Measurements from ENCODE around the gene C7orf33.

The C7orf33 gene

DNA sequence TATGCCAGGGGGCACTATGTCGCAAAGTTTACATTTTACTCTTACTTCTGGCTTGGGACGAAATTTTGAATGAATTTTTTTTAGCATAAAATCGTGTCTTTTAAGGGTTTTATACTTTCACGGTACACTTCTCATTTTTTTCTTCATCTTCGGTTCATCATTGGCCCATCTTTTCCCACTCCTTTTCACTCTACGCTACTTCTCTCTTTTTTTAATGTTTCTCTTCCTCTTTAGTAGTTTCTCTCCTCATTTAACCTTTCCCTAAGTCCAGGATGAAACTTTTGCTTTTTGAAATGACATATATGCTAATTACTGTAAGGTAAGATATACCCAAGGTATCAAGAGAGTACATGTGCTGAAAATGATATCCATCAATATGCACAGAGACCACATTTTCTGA, 39.5 kb downstream of the C7orf33 start:
- no peak for DNase-seq

DNA sequence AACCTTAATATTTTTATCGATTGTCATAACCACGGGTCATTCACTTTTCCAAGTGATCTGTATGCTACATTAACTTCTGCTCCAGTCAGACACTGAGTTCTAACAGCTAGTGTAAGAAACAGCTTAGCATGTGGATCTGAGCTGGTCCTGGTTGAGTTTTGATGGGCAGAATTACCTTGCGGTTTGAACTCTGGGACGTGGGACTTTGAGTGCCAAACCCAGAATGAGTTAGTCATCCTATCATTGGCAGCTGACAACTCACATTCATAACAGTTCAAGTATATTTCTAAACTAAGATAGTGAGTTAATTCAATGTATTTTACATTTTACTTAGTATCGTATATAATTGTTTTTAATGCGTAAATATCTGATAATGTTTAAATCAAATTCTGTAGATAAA, 43.2 kb downstream of the C7orf33 start:
- no peak for DNase-seq

DNA sequence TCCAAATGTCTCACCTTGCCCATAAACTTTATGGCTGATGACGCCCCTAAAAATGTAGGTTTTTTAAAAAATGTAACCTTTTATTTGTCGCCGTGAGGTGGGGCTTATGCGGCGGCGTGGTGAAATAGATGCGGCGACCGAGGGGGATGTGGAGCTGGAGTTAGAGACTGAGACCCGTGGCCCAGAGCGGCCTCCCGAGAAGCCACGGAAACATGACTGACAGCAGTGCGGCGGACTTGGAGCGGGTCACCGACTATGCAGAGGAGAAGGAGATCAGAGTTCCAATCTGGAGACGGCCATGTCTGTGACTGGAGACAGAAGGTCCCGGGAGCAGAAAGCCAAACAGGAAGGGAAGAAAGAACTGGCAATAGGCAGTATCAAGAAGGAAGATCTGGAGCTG, 46.5 kb downstream of the C7orf33 start:
- no peak for DNase-seq

- no peak for DNase-seq
Observed at GRCh38 chr7:148645898-148646297, 55.3 kb downstream of the C7orf33 start.

DNA sequence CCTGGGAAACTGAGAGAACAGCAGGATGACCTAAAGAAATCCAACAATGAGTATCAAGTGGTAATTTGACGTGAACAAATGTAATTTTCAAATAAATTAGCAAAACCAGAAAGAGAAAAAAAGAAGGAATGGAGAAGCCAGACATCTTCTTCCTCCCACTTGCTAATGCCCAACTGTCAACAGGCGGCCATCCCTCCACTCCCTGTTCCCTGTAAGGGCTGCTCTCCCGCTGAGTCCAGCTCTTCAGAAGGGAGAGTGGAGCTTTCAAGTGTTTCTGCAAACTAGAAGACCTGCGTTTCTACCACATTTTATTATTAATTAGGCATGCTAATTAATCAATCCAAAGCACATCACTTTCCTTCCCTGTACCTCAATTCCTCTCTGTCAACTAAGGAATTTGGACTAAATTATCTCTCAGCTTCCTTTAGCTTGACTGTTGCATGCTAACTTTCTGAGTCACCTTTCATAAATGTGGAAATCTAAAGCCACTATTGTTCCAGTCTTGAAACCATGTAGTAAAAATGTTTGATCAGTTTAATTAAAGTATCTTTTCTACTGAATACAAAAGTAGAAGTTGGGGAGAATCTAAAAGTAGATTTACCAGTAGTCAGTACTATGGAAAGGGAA, 59.8 kb downstream of the C7orf33 start:
- no peak for DNase-seq

DNA sequence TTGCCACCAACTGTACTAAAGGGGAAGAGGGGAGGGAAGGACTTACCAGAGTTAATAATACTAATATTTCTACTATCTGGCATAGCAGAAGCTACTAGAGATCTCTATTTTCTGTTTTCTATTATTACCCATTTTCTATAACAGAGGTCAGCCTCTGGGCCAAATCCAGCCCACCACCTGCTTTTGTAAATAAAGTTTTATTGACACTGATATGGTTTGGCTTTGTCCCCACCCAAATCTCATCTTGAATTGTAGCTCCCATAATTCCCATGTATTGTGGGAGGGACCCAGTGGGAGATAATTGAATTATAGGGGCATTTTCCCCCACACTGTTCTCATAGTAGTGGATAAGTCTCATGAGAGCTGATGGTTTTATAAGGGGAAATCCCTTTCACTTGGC, 62.2 kb downstream of the C7orf33 start:
- DNase-seq: no peak

GRCh38 chr7:148657929-148658328, 67.4 kb downstream of the C7orf33 start:
- no peak for DNase-seq

GRCh38 chr7:148661471-148661870, 70.9 kb downstream of the C7orf33 start:
- no peak for DNase-seq

DNA sequence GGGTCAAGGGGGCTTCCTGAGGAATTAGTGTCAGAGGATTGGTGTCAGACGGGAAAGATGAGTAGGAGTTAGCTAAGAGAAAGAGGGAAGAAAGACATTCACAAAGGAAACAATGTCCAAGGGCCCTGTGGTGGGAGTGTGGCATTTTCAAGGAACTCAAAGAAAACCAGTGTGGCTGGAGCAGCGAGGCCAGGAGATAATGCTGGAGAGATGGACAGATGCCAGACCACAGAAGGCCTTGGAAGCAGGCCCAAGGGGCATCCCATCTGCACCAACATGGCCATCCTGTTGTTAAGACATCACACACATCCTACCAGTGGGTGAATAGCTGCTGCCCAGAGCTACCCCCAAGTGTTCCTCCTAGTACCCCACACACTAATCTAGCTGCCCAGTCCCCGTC, 72.1 kb downstream of the C7orf33 start:
- no peak for DNase-seq

DNA sequence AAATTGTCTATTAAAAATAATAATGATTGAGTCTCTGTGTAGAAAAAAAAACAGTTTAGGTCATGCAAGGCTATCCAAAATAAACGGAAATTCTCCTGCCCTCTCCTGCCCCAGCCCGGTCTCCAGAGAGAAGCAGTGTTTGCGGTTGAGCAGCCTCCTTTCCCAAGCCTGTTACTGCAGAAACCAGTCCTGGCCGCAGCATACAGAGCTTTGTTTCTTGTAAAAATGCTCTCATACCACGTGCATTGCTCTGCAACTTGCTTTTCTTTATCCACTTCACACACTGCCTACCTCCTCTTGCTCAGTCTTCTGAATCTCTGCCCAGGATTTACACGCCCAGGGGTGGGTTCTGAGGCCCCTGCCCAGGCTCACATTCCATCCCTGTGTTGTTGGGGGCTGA, 73.8 kb downstream of the C7orf33 start:
- no peak for DNase-seq

- DNase-seq: no peak
Observed at GRCh38 chr7:148665221-148665620, 74.7 kb downstream of the C7orf33 start.
